ENCODE data around the gene OR2A42. TPM values are rescaled to one million over a fixed set of nuclear protein-coding genes. Genes with fewer than 3 reads are reported as not detected.
"Not testable (repeated sequence)": the region's sequence is repeated elsewhere in the genome, so short reads cannot be mapped to it uniquely, and the experiment has no call there.

Gene OR2A42, protein sequence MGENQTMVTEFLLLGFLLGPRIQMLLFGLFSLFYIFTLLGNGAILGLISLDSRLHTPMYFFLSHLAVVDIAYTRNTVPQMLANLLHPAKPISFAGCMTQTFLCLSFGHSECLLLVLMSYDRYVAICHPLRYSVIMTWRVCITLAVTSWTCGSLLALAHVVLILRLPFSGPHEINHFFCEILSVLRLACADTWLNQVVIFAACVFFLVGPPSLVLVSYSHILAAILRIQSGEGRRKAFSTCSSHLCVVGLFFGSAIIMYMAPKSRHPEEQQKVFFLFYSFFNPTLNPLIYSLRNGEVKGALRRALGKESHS
- total RNA-seq, result under 0.01 TPM

DNA sequence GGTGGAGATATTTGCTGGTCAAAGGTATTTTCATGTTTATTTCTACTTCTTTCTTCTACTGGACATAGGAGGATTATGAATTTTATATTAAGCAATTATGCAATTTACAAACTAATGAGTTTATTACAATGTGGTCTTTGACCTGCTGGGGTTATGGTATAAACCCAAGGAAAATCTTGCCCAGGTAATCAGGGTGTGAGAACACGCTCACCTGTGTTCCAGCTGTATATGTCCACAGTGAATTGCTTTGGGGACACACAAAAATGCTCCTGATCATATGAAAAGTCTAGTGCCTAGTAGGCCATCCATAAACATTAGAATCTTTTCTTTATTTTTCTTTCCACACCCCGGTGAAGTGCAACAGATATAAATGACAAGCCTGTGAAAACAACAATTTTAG lies at the start of gene OR2A42:
Gene OR2A42, minus strand, starts transcription at position 241 of the 400 bp plus-strand sequence. CDS start 6,762 bp downstream, outside the sequence.
- not testable (repeated sequence) for H3K36me3 ChIP-seq (ENCODE audit: control insufficient read depth in 3 of 3, insufficient read depth in 3 of 3, low read length in 3 of 3); H3K27me3 ChIP-seq (ENCODE audit: control insufficient read depth in 3 of 3, insufficient read depth in 3 of 3, low read length in 3 of 3); H3K27ac ChIP-seq (ENCODE audit: low read depth, low read length); H3K9ac ChIP-seq (ENCODE audit: low read depth in 1 of 3, low read length in 3 of 3); H3K4me1 ChIP-seq (ENCODE audit: control insufficient read depth in 3 of 3, insufficient read depth in 3 of 3, low read length in 3 of 3); H3K4me3 ChIP-seq (ENCODE audit: low read length in 3 of 3); H3K9me3 ChIP-seq (ENCODE audit: control insufficient read depth in 3 of 3, low read length in 3 of 3)

DNA sequence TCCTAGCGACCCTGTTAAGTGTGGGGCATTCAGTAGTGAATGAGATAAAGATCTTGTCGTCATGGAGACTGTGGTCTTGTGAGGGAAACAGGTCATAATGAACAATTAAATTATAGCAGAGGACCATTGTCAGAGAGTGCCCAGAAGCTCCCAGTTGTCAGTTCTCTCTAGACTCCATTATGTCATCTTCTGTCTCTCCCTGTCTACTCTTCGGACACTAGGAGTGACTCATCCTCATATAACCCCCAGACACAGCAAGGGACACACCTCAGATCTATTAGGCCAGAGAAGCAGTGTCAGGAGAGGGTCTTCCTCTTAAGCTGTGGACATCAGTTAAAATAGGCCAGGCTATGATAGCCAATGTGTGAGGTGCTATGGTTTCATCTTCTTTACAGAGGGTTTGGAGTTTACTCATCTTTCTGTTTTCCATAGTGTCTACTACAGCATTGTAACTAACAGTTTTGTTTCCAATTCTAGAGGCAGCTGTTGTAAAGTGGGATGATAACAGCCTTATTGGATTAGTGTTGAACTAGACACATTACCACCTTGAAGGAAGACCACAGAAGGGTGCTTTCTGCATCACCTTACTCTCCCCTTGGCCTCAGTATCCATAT lies 47.9 kb upstream of the OR2A42 start:
- H3K36me3 ChIP-seq (ENCODE audit: control insufficient read depth in 3 of 3, insufficient read depth in 3 of 3, low read length in 3 of 3); H3K4me1 ChIP-seq (ENCODE audit: control insufficient read depth in 3 of 3, insufficient read depth in 3 of 3, low read length in 3 of 3); H3K9me3 ChIP-seq (ENCODE audit: control insufficient read depth in 3 of 3, low read length in 3 of 3); H3K27ac ChIP-seq (ENCODE audit: low read depth, low read length); H3K9ac ChIP-seq (ENCODE audit: low read depth in 1 of 3, low read length in 3 of 3); H3K4me3 ChIP-seq (ENCODE audit: low read length in 3 of 3); H3K27me3 ChIP-seq (ENCODE audit: control insufficient read depth in 3 of 3, insufficient read depth in 3 of 3, low read length in 3 of 3): not testable (repeated sequence)

DNA sequence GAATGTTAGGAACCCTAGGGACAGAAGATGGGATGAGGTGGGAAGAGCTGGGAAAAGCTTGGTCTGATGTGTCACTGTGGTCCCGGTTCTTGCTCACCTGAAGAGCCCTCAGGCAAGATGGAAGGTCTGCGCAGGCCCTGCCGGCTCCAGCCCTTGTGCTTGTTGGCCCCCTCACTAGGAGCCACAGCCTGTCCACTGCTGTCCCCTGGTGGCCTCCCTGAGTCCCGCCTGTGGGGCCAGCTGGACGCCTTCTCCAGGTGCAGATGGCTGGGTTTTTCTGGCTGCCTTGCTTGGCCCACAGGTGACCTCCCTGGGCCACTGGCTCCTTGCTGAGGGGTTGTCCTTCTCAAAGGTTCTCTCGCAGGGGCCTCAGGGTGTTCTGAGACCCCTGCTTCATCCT lies 44.3 kb upstream of the OR2A42 start:
- not testable (repeated sequence) for H3K9me3 ChIP-seq (ENCODE audit: control insufficient read depth in 3 of 3, low read length in 3 of 3); H3K27ac ChIP-seq (ENCODE audit: low read depth, low read length); H3K27me3 ChIP-seq (ENCODE audit: control insufficient read depth in 3 of 3, insufficient read depth in 3 of 3, low read length in 3 of 3); H3K4me3 ChIP-seq (ENCODE audit: low read length in 3 of 3); H3K36me3 ChIP-seq (ENCODE audit: control insufficient read depth in 3 of 3, insufficient read depth in 3 of 3, low read length in 3 of 3); H3K9ac ChIP-seq (ENCODE audit: low read depth in 1 of 3, low read length in 3 of 3); H3K4me1 ChIP-seq (ENCODE audit: control insufficient read depth in 3 of 3, insufficient read depth in 3 of 3, low read length in 3 of 3)

DNA sequence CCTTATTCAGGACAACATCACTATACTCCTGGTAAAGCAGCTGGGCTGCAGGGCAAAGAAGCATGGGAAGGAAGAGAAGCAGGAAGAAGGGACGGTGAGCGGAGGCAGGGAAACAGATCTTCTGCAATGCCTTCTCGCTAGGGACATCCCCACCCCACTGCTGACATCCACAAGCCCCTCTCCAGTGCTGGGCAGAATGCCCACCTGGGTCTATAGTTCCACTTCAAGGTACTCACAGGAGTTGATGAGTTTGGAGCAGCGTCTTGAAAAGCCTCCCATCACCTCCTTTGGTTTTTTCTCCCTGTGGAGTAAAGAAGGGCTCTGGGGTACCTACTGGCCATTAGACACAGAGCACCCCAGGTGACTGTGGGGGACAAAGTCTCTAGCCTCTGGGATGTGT lies 43.1 kb upstream of the OR2A42 start:
- not testable (repeated sequence) for H3K9me3 ChIP-seq (ENCODE audit: control insufficient read depth in 3 of 3, low read length in 3 of 3); H3K4me3 ChIP-seq (ENCODE audit: low read length in 3 of 3); H3K27me3 ChIP-seq (ENCODE audit: control insufficient read depth in 3 of 3, insufficient read depth in 3 of 3, low read length in 3 of 3); H3K36me3 ChIP-seq (ENCODE audit: control insufficient read depth in 3 of 3, insufficient read depth in 3 of 3, low read length in 3 of 3); H3K27ac ChIP-seq (ENCODE audit: low read depth, low read length); H3K9ac ChIP-seq (ENCODE audit: low read depth in 1 of 3, low read length in 3 of 3); H3K4me1 ChIP-seq (ENCODE audit: control insufficient read depth in 3 of 3, insufficient read depth in 3 of 3, low read length in 3 of 3)

DNA sequence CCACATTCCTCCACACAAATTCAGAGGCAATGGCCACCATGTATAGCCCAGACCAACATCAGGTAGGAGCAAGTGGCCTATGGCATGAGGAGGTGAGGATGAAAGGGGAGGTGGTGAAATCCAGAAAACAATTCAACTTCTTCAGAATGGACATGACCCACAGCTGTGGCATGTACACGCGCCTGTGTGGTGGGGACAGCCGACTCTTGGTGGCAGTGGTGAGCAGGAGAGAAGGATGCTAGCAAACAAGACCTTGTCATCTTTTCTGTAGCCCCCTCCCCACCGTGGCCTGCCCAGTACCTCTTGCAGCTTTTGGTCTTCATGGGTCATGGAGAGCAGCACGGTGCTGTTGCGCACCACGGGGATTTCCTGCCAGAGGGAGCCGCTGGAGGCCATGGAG lies 42.6 kb upstream of the OR2A42 start:
- not testable (repeated sequence) for H3K36me3 ChIP-seq (ENCODE audit: control insufficient read depth in 3 of 3, insufficient read depth in 3 of 3, low read length in 3 of 3); H3K9ac ChIP-seq (ENCODE audit: low read depth in 1 of 3, low read length in 3 of 3); H3K4me3 ChIP-seq (ENCODE audit: low read length in 3 of 3); H3K9me3 ChIP-seq (ENCODE audit: control insufficient read depth in 3 of 3, low read length in 3 of 3); H3K27me3 ChIP-seq (ENCODE audit: control insufficient read depth in 3 of 3, insufficient read depth in 3 of 3, low read length in 3 of 3); H3K27ac ChIP-seq (ENCODE audit: low read depth, low read length); H3K4me1 ChIP-seq (ENCODE audit: control insufficient read depth in 3 of 3, insufficient read depth in 3 of 3, low read length in 3 of 3)

DNA sequence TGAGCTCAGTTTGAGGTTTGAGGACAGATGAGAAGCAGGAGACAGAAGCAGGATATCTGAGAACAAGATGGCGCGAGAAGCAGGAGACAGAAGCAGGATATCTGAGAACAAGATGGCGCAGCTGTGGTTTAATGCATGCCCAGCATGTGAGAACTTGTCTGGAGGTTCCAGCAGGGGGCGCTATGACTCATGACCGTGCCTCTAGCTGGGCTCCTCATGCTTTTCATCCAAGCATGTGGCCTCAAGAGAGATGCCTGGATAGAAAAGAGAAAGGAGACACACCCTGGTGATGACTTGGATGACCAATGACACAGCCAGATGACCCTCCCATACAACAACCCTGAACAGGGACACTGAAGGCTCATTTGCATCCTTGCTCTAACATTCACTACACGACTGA lies 40.6 kb upstream of the OR2A42 start:
- not testable (repeated sequence) for H3K27ac ChIP-seq (ENCODE audit: low read depth, low read length); H3K9ac ChIP-seq (ENCODE audit: low read depth in 1 of 3, low read length in 3 of 3); H3K27me3 ChIP-seq (ENCODE audit: control insufficient read depth in 3 of 3, insufficient read depth in 3 of 3, low read length in 3 of 3); H3K9me3 ChIP-seq (ENCODE audit: control insufficient read depth in 3 of 3, low read length in 3 of 3); H3K36me3 ChIP-seq (ENCODE audit: control insufficient read depth in 3 of 3, insufficient read depth in 3 of 3, low read length in 3 of 3); H3K4me1 ChIP-seq (ENCODE audit: control insufficient read depth in 3 of 3, insufficient read depth in 3 of 3, low read length in 3 of 3); H3K4me3 ChIP-seq (ENCODE audit: low read length in 3 of 3)

DNA sequence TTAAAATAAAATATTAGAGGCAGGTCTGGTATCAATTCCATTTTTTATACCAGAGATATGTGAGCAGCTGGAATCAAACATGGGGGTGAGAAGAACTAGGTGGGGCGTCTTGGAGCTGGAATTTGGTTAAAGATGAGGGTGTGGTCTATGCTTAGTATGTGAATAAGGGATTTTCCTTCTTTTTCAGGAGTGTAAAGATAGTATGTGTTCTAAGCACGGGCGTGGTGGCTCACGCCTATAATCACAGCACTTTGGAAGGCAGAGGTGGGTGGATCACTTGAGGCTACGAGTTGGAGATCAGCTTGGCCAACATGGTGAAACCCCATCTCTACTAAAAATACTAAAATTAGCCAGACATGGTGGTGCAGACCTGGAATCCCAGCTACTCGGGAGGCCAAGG lies 35.9 kb upstream of the OR2A42 start:
- not testable (repeated sequence) for H3K27me3 ChIP-seq (ENCODE audit: control insufficient read depth in 3 of 3, insufficient read depth in 3 of 3, low read length in 3 of 3); H3K27ac ChIP-seq (ENCODE audit: low read depth, low read length); H3K4me3 ChIP-seq (ENCODE audit: low read length in 3 of 3); H3K4me1 ChIP-seq (ENCODE audit: control insufficient read depth in 3 of 3, insufficient read depth in 3 of 3, low read length in 3 of 3); H3K9me3 ChIP-seq (ENCODE audit: control insufficient read depth in 3 of 3, low read length in 3 of 3); H3K9ac ChIP-seq (ENCODE audit: low read depth in 1 of 3, low read length in 3 of 3); H3K36me3 ChIP-seq (ENCODE audit: control insufficient read depth in 3 of 3, insufficient read depth in 3 of 3, low read length in 3 of 3)

DNA sequence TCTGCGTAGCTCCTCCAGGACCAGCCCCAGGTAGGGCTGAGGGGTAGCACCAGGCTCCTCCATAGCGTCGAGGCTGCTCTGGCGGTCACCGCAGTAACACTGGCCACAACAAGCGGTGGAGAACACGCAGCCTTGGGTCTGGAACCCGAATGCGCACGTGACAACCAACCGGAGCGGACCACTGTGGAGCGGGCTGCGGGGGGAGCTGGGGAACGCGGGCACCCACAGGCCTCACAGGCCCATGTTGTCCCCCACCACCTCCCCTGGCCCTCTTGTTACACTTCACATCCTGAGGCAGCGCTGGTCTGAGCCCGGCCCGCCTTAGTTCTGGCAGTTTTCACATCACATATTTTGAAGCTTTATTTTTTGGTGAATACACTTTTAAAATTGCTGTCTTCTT lies 29.8 kb upstream of the OR2A42 start, which contains the start of gene CTAGE8:
Gene CTAGE8, minus strand, starts transcription at position 101 of the 400 bp plus-strand sequence. Its CDS starts 38 bp downstream, at position 63.
- not testable (repeated sequence) for H3K27ac ChIP-seq (ENCODE audit: low read depth, low read length); H3K27me3 ChIP-seq (ENCODE audit: control insufficient read depth in 3 of 3, insufficient read depth in 3 of 3, low read length in 3 of 3); H3K9me3 ChIP-seq (ENCODE audit: control insufficient read depth in 3 of 3, low read length in 3 of 3); H3K4me1 ChIP-seq (ENCODE audit: control insufficient read depth in 3 of 3, insufficient read depth in 3 of 3, low read length in 3 of 3); H3K4me3 ChIP-seq (ENCODE audit: low read length in 3 of 3); H3K36me3 ChIP-seq (ENCODE audit: control insufficient read depth in 3 of 3, insufficient read depth in 3 of 3, low read length in 3 of 3); H3K9ac ChIP-seq (ENCODE audit: low read depth in 1 of 3, low read length in 3 of 3)

DNA sequence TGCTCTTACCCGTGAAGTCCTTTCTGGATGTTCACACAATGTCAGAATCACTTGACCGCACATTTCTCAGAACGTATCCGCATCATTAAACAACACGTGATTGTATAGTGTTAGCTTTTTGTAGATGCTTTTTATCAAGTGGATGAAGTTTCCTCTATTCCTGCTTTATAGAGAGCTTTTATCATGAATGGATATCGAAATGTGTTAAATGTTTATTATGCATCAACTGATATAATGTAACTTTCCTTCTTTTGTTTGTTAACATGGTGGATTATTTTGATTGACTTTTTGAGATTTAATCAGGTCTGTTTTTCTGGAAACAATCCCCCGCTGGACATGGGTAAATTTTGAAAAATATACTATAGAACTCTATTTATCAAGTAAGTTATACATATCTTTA lies 25.3 kb upstream of the OR2A42 start, which contains the start of gene OR2A7:
Gene OR2A7, minus strand, starts transcription at position 101 of the 400 bp plus-strand sequence. CDS start 5,164 bp downstream, outside the sequence.
- not testable (repeated sequence) for H3K4me1 ChIP-seq (ENCODE audit: control insufficient read depth in 3 of 3, insufficient read depth in 3 of 3, low read length in 3 of 3); H3K9me3 ChIP-seq (ENCODE audit: control insufficient read depth in 3 of 3, low read length in 3 of 3); H3K27me3 ChIP-seq (ENCODE audit: control insufficient read depth in 3 of 3, insufficient read depth in 3 of 3, low read length in 3 of 3); H3K4me3 ChIP-seq (ENCODE audit: low read length in 3 of 3); H3K9ac ChIP-seq (ENCODE audit: low read depth in 1 of 3, low read length in 3 of 3); H3K27ac ChIP-seq (ENCODE audit: low read depth, low read length); H3K36me3 ChIP-seq (ENCODE audit: control insufficient read depth in 3 of 3, insufficient read depth in 3 of 3, low read length in 3 of 3)

DNA sequence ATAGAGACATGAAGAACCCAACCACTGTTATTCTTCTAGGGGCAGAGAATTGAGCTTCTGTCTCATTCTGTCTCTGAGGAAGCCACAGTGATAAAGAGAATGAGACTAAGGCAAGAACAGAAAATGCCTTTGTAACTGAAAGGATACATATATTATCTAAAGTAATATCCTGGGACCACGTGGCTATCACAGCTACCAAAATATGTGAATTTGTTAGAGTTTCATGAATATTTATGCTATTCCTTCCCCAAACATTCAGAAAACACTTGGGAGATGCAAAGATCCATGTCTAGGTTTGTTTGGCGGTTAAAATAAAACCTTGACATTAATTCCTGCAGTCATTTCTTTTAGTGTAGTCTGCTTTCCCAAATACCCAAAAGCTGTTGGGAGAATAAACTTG lies 22.7 kb upstream of the OR2A42 start:
- not testable (repeated sequence) for H3K4me1 ChIP-seq (ENCODE audit: control insufficient read depth in 3 of 3, insufficient read depth in 3 of 3, low read length in 3 of 3); H3K9ac ChIP-seq (ENCODE audit: low read depth in 1 of 3, low read length in 3 of 3); H3K4me3 ChIP-seq (ENCODE audit: low read length in 3 of 3); H3K9me3 ChIP-seq (ENCODE audit: control insufficient read depth in 3 of 3, low read length in 3 of 3); H3K27ac ChIP-seq (ENCODE audit: low read depth, low read length); H3K27me3 ChIP-seq (ENCODE audit: control insufficient read depth in 3 of 3, insufficient read depth in 3 of 3, low read length in 3 of 3); H3K36me3 ChIP-seq (ENCODE audit: control insufficient read depth in 3 of 3, insufficient read depth in 3 of 3, low read length in 3 of 3)
